Transverse colon (tissue), 4 donors: ENCODE results near the gene AOPEP.

Experiments used
- CTCF ChIP-seq, 5 experiments: fragments of 200-600 bp in 3 of 5; fragments of 450-650 bp in 2 of 5; sonication (generic) in 3 of 5; IDR thresholded peaks; 1 replicate in 2 of 5; 2 replicates in 3 of 5; pipeline ENCODE4 v1.5.1; 2016 to 2017; ENCODE audit warnings: antibody characterized with exemption in 5 of 5, inconsistent platforms in 3 of 5, mild to moderate bottlenecking in 2 of 5, moderate library complexity in 1 of 5
- POLR2A ChIP-seq: fragments of 450-650 bp; IDR thresholded peaks from one replicate; pipeline ENCODE4 v1.6.1; 2016; ENCODE audit warnings: antibody characterized with exemption, mild to moderate bottlenecking, moderate library complexity
- POLR2AphosphoS5 ChIP-seq, 3 donors: sonication (generic); formaldehyde crosslinking; IDR thresholded peaks; one replicate each; pipeline ENCODE4 v1.6.1; 2016; ENCODE audit warnings: antibody characterized with exemption in 3 of 3

- TF ChIP-seq CTCF (IDR thresholded peaks at IDR 0.05) = no peak
- no peak for TF ChIP-seq POLR2AphosphoS5 (IDR thresholded peaks at IDR 0.05)
- no peak for TF ChIP-seq POLR2A
These were observed 26.1 kb upstream of the AOPEP start for GRCh38 chr9:94700445-94700844.
